K562 (cell line): ENCODE results near the gene SLC2A4. TPM values are rescaled to one million over a fixed set of nuclear protein-coding genes. Genes with fewer than 3 reads are reported as not detected.

Experiments
- ATAC-seq: fragments of 200-7000 bp; cut with Tn5 transposase; 3 replicates; pipeline ENCODE4 v1.9.1; 2020; ENCODE audit warnings: moderate library complexity
- BruUV-seq: library from RNA; stranded (reverse); fragments of 400-500 nt; replicated peaks from 2 replicates; lab custom pipeline; 2021; lab: Mats Ljungman, UMichigan
- CTCF ChIA-PET: fragments of 300-600 bp; formaldehyde crosslinking; extraction: SDS; loops from one replicate; lab custom pipeline; 2021; ENCODE audit warnings: low intra/inter-chr PET ratio; lab: Yijun Ruan, JAX
- POLR2A ChIA-PET: fragments of 300-600, 350-650 bp; sonication (Branson Sonifier 250); formaldehyde crosslinking; extraction: SDS; loops from one replicate; lab custom pipeline; 2021; ENCODE audit warnings: antibody characterized with exemption, inconsistent platforms; lab: Yijun Ruan, JAX
- DNase-seq, 4 experiments: peaks; one replicate each; pipeline versions ENCODE4 v3.0.0 to v3.0.0-alpha.2; 2011 to 2018; ENCODE audit warnings: low spot score in 3 of 4, mixed read lengths in 3 of 4; ENCODE audit errors: extremely low read depth in 1 of 4
- FAIRE-seq: peaks from 2 replicates; lab custom pipeline; 2011; peaks lifted over from hg19 to GRCh38; lab: Jason Lieb, UNC
- H2AFZ ChIP-seq: 2 replicates; pipeline ENCODE4 v1.6.0; 2011; ENCODE audit warnings: low read depth, low read length, control low read depth, inconsistent platforms
- H3K27ac ChIP-seq: fragments of 200-600 bp; 3 replicates; pipeline ENCODE4 v1.8.0; 2011; ENCODE audit warnings: low read depth, mild to moderate bottlenecking, control low read depth, inconsistent platforms, low read length, moderate library complexity, mixed read lengths; ENCODE audit errors: extremely low read depth
- H3K27me3 ChIP-seq, 2 experiments: fragments of 300-600 bp in 1 of 2; 2 replicates in 1 of 2; 3 replicates in 1 of 2; pipeline versions ENCODE4 v1.6.0 to v1.8.0; 2011; ENCODE audit warnings: inconsistent platforms in 2 of 2, low read length in 2 of 2, mild to moderate bottlenecking in 1 of 2, mixed read lengths in 1 of 2, moderate library complexity in 1 of 2; ENCODE audit not compliant: control insufficient read depth in 2 of 2, insufficient read depth in 2 of 2
- H3K36me3 ChIP-seq: fragments of 300-600 bp; 3 replicates; pipeline ENCODE4 v1.8.0; 2011; ENCODE audit warnings: mild to moderate bottlenecking, low read length, inconsistent platforms; ENCODE audit not compliant: control insufficient read depth, insufficient read depth
- H3K4me1 ChIP-seq, 2 experiments: fragments of 200-600 bp in 1 of 2; replicated peaks in 1 of 2; 2 replicates in 1 of 2; 3 replicates in 1 of 2; pipeline versions ENCODE4 v1.5.1 to v1.8.0; 2011; ENCODE audit warnings: inconsistent platforms in 2 of 2, low read length in 2 of 2, mild to moderate bottlenecking in 1 of 2, mixed read lengths in 1 of 2, moderate library complexity in 1 of 2; ENCODE audit not compliant: control insufficient read depth in 2 of 2, insufficient read depth in 2 of 2
- H3K4me2 ChIP-seq: 2 replicates; pipeline ENCODE4 v1.6.1; 2011; ENCODE audit warnings: low read length, control low read depth, inconsistent platforms, mixed read lengths; ENCODE audit not compliant: insufficient read depth
- H3K4me3 ChIP-seq: fragments of 200-600 bp; sonication (generic), shearing (Covaris generic); 2 replicates; pipeline ENCODE4 v1.5.1; 2016; ENCODE audit warnings: control low read depth, inconsistent platforms
- H3K79me2 ChIP-seq: fragments of 200-600 bp; 3 replicates; pipeline ENCODE4 v1.8.0; 2011; ENCODE audit warnings: low read length, inconsistent platforms; ENCODE audit not compliant: control insufficient read depth, insufficient read depth
- H3K9ac ChIP-seq, 2 experiments: 2 replicates each; pipeline versions ENCODE4 v1.6.0 to v1.6.1; 2011; ENCODE audit warnings: low read depth in 2 of 2, low read length in 2 of 2, control low read depth in 1 of 2, inconsistent platforms in 1 of 2, mild to moderate bottlenecking in 1 of 2, mixed read lengths in 1 of 2; ENCODE audit not compliant: insufficient read depth in 1 of 2
- H3K9me1 ChIP-seq: one replicate; pipeline ENCODE4 v1.6.0; 2011; ENCODE audit warnings: inconsistent platforms, mild to moderate bottlenecking, low read length, moderate library complexity; ENCODE audit not compliant: control insufficient read depth, insufficient read depth
- H3K9me3 ChIP-seq: replicated peaks from 2 replicates; pipeline ENCODE4 v1.5.1; 2011; ENCODE audit warnings: low read depth, low read length, inconsistent platforms; ENCODE audit not compliant: control insufficient read depth, insufficient read depth
- H4K20me1 ChIP-seq: replicated peaks from 2 replicates; pipeline ENCODE4 v1.6.1; 2011; ENCODE audit warnings: low read length, inconsistent platforms, mixed read lengths; ENCODE audit not compliant: control insufficient read depth, insufficient read depth
- ATF1 ChIP-seq, 2 experiments: fragments of 450-650 bp in 1 of 2; IDR thresholded peaks; 2 replicates each; pipeline ENCODE4 v1.6.1; 2016; ENCODE audit warnings: missing compliant biosample characterization in 1 of 2, missing genetic modification characterization in 1 of 2
- CAMTA2 ChIP-seq: fragments of 250-450 bp; sonication (Bioruptor Pico); conservative IDR thresholded peaks from 2 replicates; pipeline ENCODE4 v1.5.1; 2022
- CCAR2 ChIP-seq: fragments of 200-400 bp; formaldehyde crosslinking; IDR thresholded peaks from 2 replicates; pipeline ENCODE4 v1.6.1; 2017; ENCODE audit warnings: mild to moderate bottlenecking, low read depth, low read length
- DEAF1 ChIP-seq: fragments of 450-650 bp; formaldehyde crosslinking; IDR thresholded peaks from 2 replicates; pipeline ENCODE4 v1.4.0; 2020; ENCODE audit warnings: mild to moderate bottlenecking, moderate library complexity
- E2F5 ChIP-seq: sonication (generic); formaldehyde crosslinking; IDR thresholded peaks from 2 replicates; pipeline ENCODE4 v1.8.0; 2022; ENCODE audit warnings: mild to moderate bottlenecking, missing genetic modification reagents
- EZH2 ChIP-seq: IDR thresholded peaks from 2 replicates; pipeline ENCODE4 v1.6.1; 2012; ENCODE audit warnings: low read depth, mild to moderate bottlenecking, inconsistent platforms, low read length, borderline replicate concordance
- HNRNPK ChIP-seq: fragments of 200-400 bp; formaldehyde crosslinking; IDR thresholded peaks from one replicate; pipeline ENCODE4 v1.6.1; 2018; ENCODE audit warnings: mild to moderate bottlenecking, low read depth, low read length; ENCODE audit not compliant: poor library complexity, severe bottlenecking
- KLF13 ChIP-seq: fragments of 450-650 bp; IDR thresholded peaks from 2 replicates; pipeline ENCODE4 v1.6.1; 2016; ENCODE audit warnings: missing genetic modification characterization, low read depth, mild to moderate bottlenecking, missing compliant biosample characterization, moderate library complexity, borderline replicate concordance
- MCM2 ChIP-seq: fragments of 450-650 bp; IDR thresholded peaks from 2 replicates; pipeline ENCODE4 v1.6.1; 2017; ENCODE audit warnings: low read depth, mild to moderate bottlenecking
- MIER1 ChIP-seq: fragments of 450-650 bp; IDR thresholded peaks from 2 replicates; pipeline ENCODE4 v1.6.1; 2016; ENCODE audit warnings: antibody characterized with exemption, mild to moderate bottlenecking, low read depth
- NFIC ChIP-seq: fragments of 450-650 bp; IDR thresholded peaks from 2 replicates; pipeline ENCODE4 v1.6.1; 2017; ENCODE audit warnings: mild to moderate bottlenecking, inconsistent platforms
- NR2C2 ChIP-seq, 2 experiments: fragments of 200-800 bp in 1 of 2; sonication (Bioruptor generic) in 1 of 2; sonication (generic) in 1 of 2; formaldehyde crosslinking in 1 of 2; IDR thresholded peaks; 2 replicates each; pipeline versions ENCODE4 v1.6.1 to v1.8.0; 2016 to 2022; ENCODE audit warnings: mild to moderate bottlenecking in 1 of 2, missing compliant biosample characterization in 1 of 2, missing genetic modification characterization in 1 of 2, missing genetic modification reagents in 1 of 2
- PML ChIP-seq: IDR thresholded peaks from 2 replicates; pipeline ENCODE4 v1.6.1; 2012; ENCODE audit warnings: low read length, inconsistent platforms
- WHSC1 ChIP-seq: IDR thresholded peaks from one replicate; pipeline ENCODE4 v1.6.1; 2012; ENCODE audit warnings: low read length, control low read depth, inconsistent platforms
- ZBED1 ChIP-seq: IDR thresholded peaks from 2 replicates; pipeline ENCODE4 v1.6.1; 2014
- ZNF239 ChIP-seq: fragments of 250-450 bp; sonication (Bioruptor Pico); IDR thresholded peaks from 2 replicates; pipeline ENCODE4 v1.4.0; 2020; ENCODE audit warnings: mild to moderate bottlenecking
- ZNF253 ChIP-seq: fragments of 250-450 bp; sonication (Bioruptor Pico); conservative IDR thresholded peaks from 2 replicates; pipeline ENCODE4 v1.6.1; 2021; ENCODE audit warnings: mild to moderate bottlenecking
- ZNF311 ChIP-seq: fragments of 250-450 bp; sonication (Bioruptor Pico); IDR thresholded peaks from 2 replicates; pipeline ENCODE4 v1.4.0; 2020; ENCODE audit warnings: mild to moderate bottlenecking, moderate library complexity
- WGBS: fragments of 100-300 bp; shearing (Covaris generic); methylation state at CpG from one replicate; pipeline ENCODE4 v1.1.6; 2016; ENCODE audit warnings: low coverage, mixed read lengths; ENCODE audit not compliant: insufficient coverage; ENCODE audit errors: missing lambda C conversion rate; 5-methylcytosine and 5-hydroxymethylcytosine counted together
- in situ Hi-C: fragments of 300-500 bp; cut with MboI; formaldehyde crosslinking; loops from 4 replicates; pipeline ENCODE4 v1.15.0; 2018; ENCODE audit warnings: inconsistent platforms, mixed read lengths
- intact Hi-C: fragments of 100-400 bp; cut with micrococcal nuclease; formaldehyde crosslinking; loops from 2 replicates; pipeline ENCODE4 v1.14.2; 2022
- polyA plus RNA-seq, 8 experiments: library from polyadenylated mRNA; depleted of rRNA in 4 of 8; stranded (reverse) in 5 of 8; unstranded in 3 of 8; fragments of >200 nt; fragmentation: Nextera tagmentation in 2 of 8; fragmentation: Illumina TruSeq in 1 of 8; extraction: Ambion mirVana in 2 of 8; extraction: Trizol in 1 of 8; gene quantifications; 2 replicates each; pipeline versions ENCODE4 v1.2.1 to v1.2.3, GENCODE V29; 2011 to 2014; ENCODE audit warnings: inconsistent platforms in 1 of 8, missing spikeins in 1 of 8
- total RNA-seq, 7 experiments: library from RNA; depleted of rRNA in 6 of 7; stranded (reverse); fragments of >200 nt in 6 of 7; fragmentation: Illumina TruSeq in 2 of 7; extraction: Trizol in 2 of 7; gene quantifications; 2 replicates each; pipeline versions ENCODE4 v1.2.1 to v1.2.3, GENCODE V29; 2011 to 2021; ENCODE audit warnings: low replicate concordance in 1 of 7

Gene SLC2A4
- total and polyA plus RNA-seq, 9 of the 15 experiments (the other 6 are each of a cell fraction or from before 2014, with no cell fraction given) = 0.74 to 3.5 (median 1.6) TPM

- TF ChIP-seq NR2C2 (CRISPR knock-in tag; IDR thresholded peaks at IDR 0.05) (no peak), NR2C2 (tag; IDR thresholded peaks at IDR 0.05) (no peak), ZBED1 (no peak)
Observed at GRCh38 chr17:7318121-7318860, 36.8 kb downstream of the SLC2A4 start (continued).

GRCh38 chr17:7321466-7321865 lies 39.9 kb downstream of the SLC2A4 start:
- in situ Hi-C loops = no loop called here
- H3K79me2 ChIP-seq = no peaks in the 10 kb centered on the region
- no peak overlapping the region for H3K27ac ChIP-seq
- intact Hi-C loops = no loop called here
- no peak overlapping the region for H3K4me2 ChIP-seq
- H4K20me1 ChIP-seq = no peaks in the 10 kb centered on the region
- H3K9ac ChIP-seq = no peak overlapping the region
- CTCF ChIA-PET = no interaction called here
- no peaks in the 10 kb centered on the region for H3K9me3 ChIP-seq
- FAIRE-seq = no peak
- no peak overlapping the region for H2AFZ ChIP-seq
- no peak for ATAC-seq
- BruUV-seq = no TSS peak
- DNase-seq = no peak
- H3K36me3 ChIP-seq = peaks cover 85% of the 10 kb centered on the region; the same call in 2 of the 3 replicates
- 98% methylated on average over 6 of the region's 15 CpGs for WGBS
- TF ChIP-seq ATF1 (CRISPR knock-in tag; IDR thresholded peaks at IDR 0.05) (no peak), ATF1 (tag; IDR thresholded peaks at IDR 0.05) (no peak), HNRNPK (no peak), MIER1 (no peak), CCAR2 (no peak), E2F5 (CRISPR knock-in tag) (no peak), DEAF1 (no peak), NFIC (no peak), PML (no peak), MCM2 (no peak), KLF13 (tag) (no peak), EZH2 (no peak), ZNF311 (CRISPR knock-in tag) (no peak), ZNF239 (CRISPR knock-in tag) (no peak), WHSC1 (no peak), ZNF253 (CRISPR knock-in tag) (no peak), CAMTA2 (no peak)
- POLR2A ChIA-PET = no interaction called here
- no peak overlapping the region for H3K4me3 ChIP-seq
- H3K4me1 ChIP-seq = peaks cover 0 to 11% of the 10 kb centered on the region in 2 experiments; a peak in 1 of 5 replicates
- H3K27me3 ChIP-seq = no peaks in the 10 kb centered on the region
- no peaks in the 10 kb centered on the region for H3K9me1 ChIP-seq
